ENCODE data around the gene NETO1. TPM values are rescaled to one million over a fixed set of nuclear protein-coding genes. Genes with fewer than 3 reads are reported as not detected.

NETO1 gene
- total RNA-seq, 1 experiment from 2014 or later: 5.9 TPM

- Histone ChIP-seq H4K5ac (ENCODE audit: insufficient read length, low read depth, low read length) (no peak overlapping the region), H3K4me2 (ENCODE audit: insufficient read depth, insufficient read length, low read length) (no peak overlapping the region), H4K20me1 (ENCODE audit: control insufficient read depth, insufficient read depth, insufficient read length) (no peaks in the 10 kb centered on the region), H3K79me2 (ENCODE audit: insufficient read depth, low read length) (no peaks in the 10 kb centered on the region), H3K9ac (ENCODE audit: extremely low read depth, insufficient read length, low read length) (no peak overlapping the region), H4K8ac (replicated peaks; ENCODE audit: insufficient read length, low read depth, low read length) (no peak overlapping the region), H2BK5ac (ENCODE audit: insufficient read length, low read length) (no peak overlapping the region), H3K4ac (ENCODE audit: low read depth, low read length) (no peak overlapping the region), H2BK15ac (ENCODE audit: low read depth, low read length) (no peak overlapping the region), H2BK120ac (ENCODE audit: low read depth, low read length, poor library complexity, severe bottlenecking) (no peak overlapping the region), H3K27ac (ENCODE audit: insufficient read length, low read depth, low read length) (no peak overlapping the region), H3K56ac (ENCODE audit: insufficient read length, low read depth, low read length) (no peak overlapping the region), H3K4me1 (ENCODE audit: insufficient read depth, low read length) (no peaks in the 10 kb centered on the region), H3K18ac (ENCODE audit: insufficient read length, low read depth, low read length) (no peak overlapping the region), H3K14ac (ENCODE audit: insufficient read depth, low read length) (no peak overlapping the region), H2BK20ac (ENCODE audit: low read depth, low read length, poor library complexity, severe bottlenecking) (no peak overlapping the region), H4K91ac (ENCODE audit: insufficient read length, low read depth, low read length) (no peak overlapping the region), H3T11ph (ENCODE audit: low read length) (no peak overlapping the region), H2AK5ac (ENCODE audit: insufficient read length, low read length) (no peak overlapping the region), H3K27me3 (ENCODE audit: insufficient read depth, low read length) (no peaks in the 10 kb centered on the region), H2BK12ac (ENCODE audit: insufficient read length, low read depth, low read length) (no peak overlapping the region), H3K23me2 (ENCODE audit: insufficient read length, low read depth, low read length, poor library complexity, severe bottlenecking) (no peaks in the 10 kb centered on the region), H3K9me3 (ENCODE audit: control insufficient read depth, low read depth, low read length) (no peaks in the 10 kb centered on the region), H3K23ac (ENCODE audit: insufficient read length, low read depth, low read length) (no peak overlapping the region), H3K79me1 (ENCODE audit: insufficient read depth, low read depth, low read length, poor library complexity, severe bottlenecking) (no peaks in the 10 kb centered on the region), H2AFZ (ENCODE audit: low read length) (no peak overlapping the region)
- Mint-ChIP-seq H3K27ac (no peak overlapping the region), H3K4me1 (no peaks in the 10 kb centered on the region), H3K36me3 (ENCODE audit: insufficient read depth in 1 of 3, low read depth in 3 of 3) (no peaks in the 10 kb centered on the region), H3K27me3 (ENCODE audit: low read depth) (no peaks in the 10 kb centered on the region), H3K4me3 (no peak overlapping the region), H3K9me3 (no peaks in the 10 kb centered on the region)
- no CpG with 5 or more reads among the region's 3 CpGs for WGBS (ENCODE audit: extremely low coverage, insufficient read length, low lambda C conversion rate)
- no peak for DNase-seq
- TF ChIP-seq CTCF (conservative IDR thresholded peaks at IDR 0.05): no peak
These were observed 147.7 kb downstream of the NETO1 start for GRCh38 chr18:72720116-72720515.
